HepG2 (cell line): ENCODE measurements around the gene GLRX2. TPM values are rescaled to one million over a fixed set of nuclear protein-coding genes. Genes with fewer than 3 reads are reported as not detected.

ENCODE experiments used
- HMGXB4 ChIP-seq, 2 experiments: sonication (generic) in 1 of 2; formaldehyde crosslinking in 1 of 2; IDR thresholded peaks; 2 replicates each; pipeline versions ENCODE4 v1.4.0 to v1.6.1; 2018 to 2020; ENCODE audit warnings: missing genetic modification reagents in 2 of 2, borderline replicate concordance in 1 of 2, low read depth in 1 of 2, mild to moderate bottlenecking in 1 of 2, missing biosample characterization in 1 of 2
- NONO ChIP-seq, 2 experiments: fragments of 450-650 bp in 1 of 2; sonication (generic) in 1 of 2; formaldehyde crosslinking in 1 of 2; IDR thresholded peaks in 1 of 2; conservative IDR thresholded peaks in 1 of 2; 2 replicates each; pipeline versions ENCODE4 v1.6.1 to v1.8.0; 2017 to 2022; ENCODE audit warnings: mild to moderate bottlenecking in 1 of 2, missing genetic modification reagents in 1 of 2, moderate library complexity in 1 of 2
- REST ChIP-seq, 2 experiments: IDR thresholded peaks; 2 replicates each; pipeline ENCODE4 v1.6.1; 2011 to 2012; ENCODE audit warnings: low read length in 2 of 2, borderline replicate concordance in 1 of 2, low read depth in 1 of 2, mild to moderate bottlenecking in 1 of 2, moderate library complexity in 1 of 2
- TFE3 ChIP-seq: IDR thresholded peaks from 2 replicates; pipeline ENCODE4 v1.6.1; 2016
- ZFP90 ChIP-seq: sonication (generic); formaldehyde crosslinking; IDR thresholded peaks from 2 replicates; pipeline ENCODE4 v1.8.0; 2022; ENCODE audit warnings: missing genetic modification reagents, mild to moderate bottlenecking, inconsistent platforms, borderline replicate concordance
- ZHX1 ChIP-seq: sonication (generic); formaldehyde crosslinking; IDR thresholded peaks from 2 replicates; pipeline ENCODE4 v1.8.1; 2022; ENCODE audit warnings: low read depth, mild to moderate bottlenecking, missing genetic modification reagents
- ZNF138 ChIP-seq: sonication (generic); formaldehyde crosslinking; IDR thresholded peaks from 2 replicates; pipeline ENCODE4 v1.5.0; 2020; ENCODE audit warnings: mild to moderate bottlenecking, low read depth, missing genetic modification reagents
- ZNF850 ChIP-seq: sonication (generic); formaldehyde crosslinking; conservative IDR thresholded peaks from 2 replicates; pipeline ENCODE4 v1.9.0; 2021; ENCODE audit warnings: mild to moderate bottlenecking, missing genetic modification reagents
- ZSCAN25 ChIP-seq: sonication (generic); formaldehyde crosslinking; IDR thresholded peaks from 2 replicates; pipeline ENCODE4 v1.8.0; 2022; ENCODE audit warnings: mild to moderate bottlenecking, missing genetic modification reagents
- polyA plus RNA-seq, 8 experiments: library from polyadenylated mRNA; depleted of rRNA in 3 of 8; stranded (reverse) in 7 of 8; unstranded in 1 of 8; fragments of >200 nt; fragmentation: Illumina TruSeq in 4 of 8; extraction: Trizol in 4 of 8; gene quantifications; 2 replicates each; pipeline versions ENCODE4 v1.2.1 to v1.2.3, GENCODE V29; 2011 to 2016; ENCODE audit warnings: low read depth in 4 of 8, missing spikeins in 1 of 8, mixed read lengths in 1 of 8; ENCODE audit not compliant: insufficient read depth in 1 of 8
- total RNA-seq, 5 experiments: library from RNA; depleted of rRNA; stranded (reverse); fragments of >200 nt; fragmentation: Illumina TruSeq; extraction: Trizol; gene quantifications; 2 replicates each; pipeline ENCODE4 v1.2.3, GENCODE V29; 2016; ENCODE audit warnings: low read depth in 1 of 5
- TF ChIP-seq, protein P1 (sequence below): fragments of 450-650 bp; IDR thresholded peaks from 2 replicates; pipeline ENCODE4 v1.6.1; 2017; ENCODE audit warnings: mild to moderate bottlenecking
- TF ChIP-seq, protein P2 (sequence below): sonication (generic); formaldehyde crosslinking; IDR thresholded peaks from 2 replicates; pipeline ENCODE4 v1.5.1; 2020; ENCODE audit warnings: mild to moderate bottlenecking, missing genetic modification reagents, moderate library complexity

Gene GLRX2
- total and polyA plus RNA-seq, 2 of the 13 experiments (the other 11 are each of a cell fraction or from before 2014, with no cell fraction given), result 11.9 to 39.0 TPM

- TF ChIP-seq TFE3 (CRISPR knock-in tag) (peak; percentile 80), ZFP90 (CRISPR knock-in tag) (peak; percentile 87; the same call in 1 of the 2 replicates), HMGXB4 (CRISPR knock-in tag; IDR thresholded peaks at IDR 0.05; ENCODE audit: borderline replicate concordance in 1 of 2, low read depth in 1 of 2) (peak; percentile 89 to 91), ZSCAN25 (no peak; the same call in 1 of the 2 replicates), NONO (IDR thresholded peaks at IDR 0.05) (no peak), NONO (CRISPR knock-in tag; conservative IDR thresholded peaks at IDR 0.05) (peak; percentile 98), ZNF138 (peak; percentile 11; the same call in 1 of the 2 replicates), ZHX1 (CRISPR knock-in tag) (peak; percentile 93), REST (IDR thresholded peaks at IDR 0.05; ENCODE audit: borderline replicate concordance in 1 of 2, low read depth in 1 of 2, low read length in 2 of 2) (peak in 1 of 2 experiments; percentile 30; a peak in 1 of 4 replicates), ZNF850 (CRISPR knock-in tag) (no peak)
- TF ChIP-seq, protein P1, sequence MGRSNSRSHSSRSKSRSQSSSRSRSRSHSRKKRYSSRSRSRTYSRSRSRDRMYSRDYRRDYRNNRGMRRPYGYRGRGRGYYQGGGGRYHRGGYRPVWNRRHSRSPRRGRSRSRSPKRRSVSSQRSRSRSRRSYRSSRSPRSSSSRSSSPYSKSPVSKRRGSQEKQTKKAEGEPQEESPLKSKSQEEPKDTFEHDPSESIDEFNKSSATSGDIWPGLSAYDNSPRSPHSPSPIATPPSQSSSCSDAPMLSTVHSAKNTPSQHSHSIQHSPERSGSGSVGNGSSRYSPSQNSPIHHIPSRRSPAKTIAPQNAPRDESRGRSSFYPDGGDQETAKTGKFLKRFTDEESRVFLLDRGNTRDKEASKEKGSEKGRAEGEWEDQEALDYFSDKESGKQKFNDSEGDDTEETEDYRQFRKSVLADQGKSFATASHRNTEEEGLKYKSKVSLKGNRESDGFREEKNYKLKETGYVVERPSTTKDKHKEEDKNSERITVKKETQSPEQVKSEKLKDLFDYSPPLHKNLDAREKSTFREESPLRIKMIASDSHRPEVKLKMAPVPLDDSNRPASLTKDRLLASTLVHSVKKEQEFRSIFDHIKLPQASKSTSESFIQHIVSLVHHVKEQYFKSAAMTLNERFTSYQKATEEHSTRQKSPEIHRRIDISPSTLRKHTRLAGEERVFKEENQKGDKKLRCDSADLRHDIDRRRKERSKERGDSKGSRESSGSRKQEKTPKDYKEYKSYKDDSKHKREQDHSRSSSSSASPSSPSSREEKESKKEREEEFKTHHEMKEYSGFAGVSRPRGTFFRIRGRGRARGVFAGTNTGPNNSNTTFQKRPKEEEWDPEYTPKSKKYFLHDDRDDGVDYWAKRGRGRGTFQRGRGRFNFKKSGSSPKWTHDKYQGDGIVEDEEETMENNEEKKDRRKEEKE, result no peak
- TF ChIP-seq, protein P2, sequence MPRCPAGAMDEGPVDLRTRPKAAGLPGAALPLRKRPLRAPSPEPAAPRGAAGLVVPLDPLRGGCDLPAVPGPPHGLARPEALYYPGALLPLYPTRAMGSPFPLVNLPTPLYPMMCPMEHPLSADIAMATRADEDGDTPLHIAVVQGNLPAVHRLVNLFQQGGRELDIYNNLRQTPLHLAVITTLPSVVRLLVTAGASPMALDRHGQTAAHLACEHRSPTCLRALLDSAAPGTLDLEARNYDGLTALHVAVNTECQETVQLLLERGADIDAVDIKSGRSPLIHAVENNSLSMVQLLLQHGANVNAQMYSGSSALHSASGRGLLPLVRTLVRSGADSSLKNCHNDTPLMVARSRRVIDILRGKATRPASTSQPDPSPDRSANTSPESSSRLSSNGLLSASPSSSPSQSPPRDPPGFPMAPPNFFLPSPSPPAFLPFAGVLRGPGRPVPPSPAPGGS (CRISPR knock-in tag), result peak; percentile 62; the same call in 1 of the 2 replicates
Observed at GRCh38 chr1:193059282-193060114, 45.7 kb downstream of the GLRX2 start, which contains the start of the genes RO60 and UCHL5 (continued).
